ENCODE data around the gene KCTD15. TPM values are rescaled to one million over a fixed set of nuclear protein-coding genes. Genes with fewer than 3 reads are reported as not detected.

The KCTD15 gene
- total RNA-seq, 1 donor from 2014 or later = 65.0 TPM

DNA sequence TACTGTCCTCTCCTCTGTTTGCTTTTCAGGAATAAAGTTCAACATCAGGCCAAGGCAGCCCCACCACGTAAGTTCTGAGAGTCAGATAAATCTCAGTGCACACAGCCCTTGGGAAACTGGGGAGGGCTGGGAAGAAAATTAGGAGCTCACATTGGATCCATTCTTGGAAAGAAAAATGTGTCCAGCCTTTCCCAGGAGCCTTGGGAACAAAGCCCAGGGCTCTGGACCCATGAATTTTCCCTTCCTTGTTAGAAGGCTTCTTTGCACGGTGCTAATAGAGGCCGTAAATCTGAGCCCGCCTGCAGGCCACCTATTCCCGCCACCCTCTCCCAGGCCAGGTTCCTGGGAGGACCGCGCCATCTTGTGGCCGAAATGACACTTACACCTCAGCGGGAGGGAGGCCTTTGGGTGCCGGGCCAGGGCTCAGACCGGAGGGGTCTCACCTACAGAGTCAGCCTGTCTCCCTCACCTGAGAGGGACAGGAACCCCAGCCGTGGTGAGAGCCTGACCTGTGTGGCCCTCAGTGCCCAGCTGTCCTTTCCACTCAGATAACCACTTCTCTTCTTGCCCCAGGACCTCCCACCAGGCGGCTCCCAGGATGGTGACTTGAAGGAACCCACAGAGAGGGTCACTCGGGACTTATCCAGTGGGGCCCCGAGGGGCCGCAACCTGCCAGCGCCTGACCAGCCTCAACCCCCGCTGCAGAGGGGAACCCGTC is 25.1 kb upstream of the KCTD15 start:
- peak; percentile 85 for DNase-seq

DNA sequence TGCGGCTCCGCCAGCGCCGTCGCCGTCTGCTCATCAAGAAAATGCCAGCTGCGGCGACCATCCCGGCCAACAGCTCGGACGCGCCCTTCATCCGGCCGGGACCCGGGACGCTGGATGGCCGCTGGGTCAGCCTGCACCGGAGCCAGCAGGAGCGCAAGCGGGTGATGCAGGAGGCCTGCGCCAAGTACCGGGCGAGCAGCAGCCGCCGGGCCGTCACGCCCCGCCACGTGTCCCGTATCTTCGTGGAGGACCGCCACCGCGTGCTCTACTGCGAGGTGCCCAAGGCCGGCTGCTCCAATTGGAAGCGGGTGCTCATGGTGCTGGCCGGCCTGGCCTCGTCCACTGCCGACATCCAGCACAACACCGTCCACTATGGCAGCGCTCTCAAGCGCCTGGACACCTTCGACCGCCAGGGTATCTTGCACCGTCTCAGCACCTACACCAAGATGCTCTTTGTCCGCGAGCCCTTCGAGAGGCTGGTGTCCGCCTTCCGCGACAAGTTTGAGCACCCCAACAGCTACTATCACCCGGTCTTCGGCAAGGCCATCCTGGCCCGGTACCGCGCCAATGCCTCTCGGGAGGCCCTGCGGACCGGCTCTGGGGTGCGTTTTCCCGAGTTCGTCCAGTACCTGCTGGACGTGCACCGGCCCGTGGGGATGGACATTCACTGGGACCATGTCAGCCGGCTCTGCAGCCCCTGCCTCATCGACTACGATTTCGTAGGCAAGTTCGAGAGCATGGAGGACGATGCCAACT is 24.4 kb upstream of the KCTD15 start:
- no peak for DNase-seq

DNA sequence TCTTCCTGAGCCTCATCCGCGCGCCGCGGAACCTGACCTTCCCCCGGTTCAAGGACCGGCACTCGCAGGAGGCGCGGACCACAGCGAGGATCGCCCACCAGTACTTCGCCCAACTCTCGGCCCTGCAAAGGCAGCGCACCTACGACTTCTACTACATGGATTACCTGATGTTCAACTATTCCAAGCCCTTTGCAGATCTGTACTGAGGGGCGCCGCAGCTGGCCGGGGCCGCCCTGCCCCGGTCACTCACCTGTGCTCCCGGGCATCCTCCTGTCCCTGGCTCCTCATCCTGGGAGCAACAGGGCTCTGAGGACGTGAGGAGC is 23.9 kb upstream of the KCTD15 start:
- no peak for DNase-seq

DNA sequence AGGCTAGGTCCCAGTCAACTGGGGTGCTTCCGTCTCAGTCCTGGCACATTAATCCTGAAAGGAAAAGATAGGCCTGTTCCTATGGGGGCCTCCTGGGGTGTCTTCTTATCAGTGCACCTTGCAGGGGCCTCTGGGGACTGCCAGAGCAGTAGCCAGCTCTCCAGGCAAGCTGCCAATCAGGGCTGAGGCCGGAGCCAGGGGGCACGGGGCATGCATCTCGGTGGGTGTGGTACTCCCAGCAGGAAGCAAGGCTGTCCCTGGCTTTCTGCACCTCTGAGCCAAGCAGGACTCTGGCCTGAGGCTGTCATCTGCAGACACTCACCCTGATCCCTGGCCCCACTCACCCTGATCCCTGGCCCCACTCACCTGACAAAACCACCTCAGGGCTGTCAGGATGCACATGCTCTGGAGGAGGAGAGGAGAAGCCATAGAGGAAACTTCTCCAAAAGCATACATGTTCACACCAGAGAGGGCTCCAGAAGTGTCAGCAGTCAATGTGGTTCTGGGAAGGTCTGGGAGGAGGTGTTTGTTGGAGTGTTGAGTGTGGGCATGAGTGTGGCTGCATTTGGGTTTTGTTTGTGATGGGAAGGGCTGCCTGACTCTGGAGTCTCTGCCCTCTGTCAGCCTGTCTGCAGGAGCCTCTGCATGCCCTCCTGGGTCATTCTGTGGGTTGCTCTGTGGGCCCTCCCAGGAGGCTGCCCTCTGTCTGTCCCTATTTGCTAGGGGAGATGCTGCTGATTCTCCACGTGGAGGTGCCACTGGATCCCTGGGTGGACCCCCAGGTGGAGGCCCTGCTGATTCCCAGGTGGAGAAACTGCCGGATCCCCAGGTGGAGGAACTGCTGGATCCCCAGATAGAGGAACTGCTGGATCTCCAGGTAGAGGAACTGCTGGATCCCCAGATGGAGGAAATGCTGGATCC is 22.7 kb upstream of the KCTD15 start:
- no peak for DNase-seq

DNA sequence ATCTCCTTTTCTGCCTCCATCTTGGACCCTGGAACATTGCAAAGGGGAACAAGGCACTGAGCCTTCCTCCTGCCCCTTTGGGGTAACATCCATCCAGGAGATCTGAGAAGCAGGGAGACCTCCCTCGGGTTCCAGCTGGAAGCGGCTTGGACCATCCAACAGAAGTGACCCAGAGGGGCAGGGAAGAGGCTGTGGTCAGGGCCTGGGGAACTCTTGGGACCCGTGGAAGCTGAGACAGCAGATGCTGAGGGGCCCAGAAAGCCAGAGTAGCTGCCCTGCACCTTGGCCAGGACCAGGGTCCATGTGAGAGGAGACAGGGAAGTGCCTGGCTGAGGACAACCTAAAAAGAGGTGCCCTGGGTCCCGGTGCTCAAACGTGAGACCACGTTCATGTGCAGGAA is 21.9 kb upstream of the KCTD15 start:
- no peak for DNase-seq

DNA sequence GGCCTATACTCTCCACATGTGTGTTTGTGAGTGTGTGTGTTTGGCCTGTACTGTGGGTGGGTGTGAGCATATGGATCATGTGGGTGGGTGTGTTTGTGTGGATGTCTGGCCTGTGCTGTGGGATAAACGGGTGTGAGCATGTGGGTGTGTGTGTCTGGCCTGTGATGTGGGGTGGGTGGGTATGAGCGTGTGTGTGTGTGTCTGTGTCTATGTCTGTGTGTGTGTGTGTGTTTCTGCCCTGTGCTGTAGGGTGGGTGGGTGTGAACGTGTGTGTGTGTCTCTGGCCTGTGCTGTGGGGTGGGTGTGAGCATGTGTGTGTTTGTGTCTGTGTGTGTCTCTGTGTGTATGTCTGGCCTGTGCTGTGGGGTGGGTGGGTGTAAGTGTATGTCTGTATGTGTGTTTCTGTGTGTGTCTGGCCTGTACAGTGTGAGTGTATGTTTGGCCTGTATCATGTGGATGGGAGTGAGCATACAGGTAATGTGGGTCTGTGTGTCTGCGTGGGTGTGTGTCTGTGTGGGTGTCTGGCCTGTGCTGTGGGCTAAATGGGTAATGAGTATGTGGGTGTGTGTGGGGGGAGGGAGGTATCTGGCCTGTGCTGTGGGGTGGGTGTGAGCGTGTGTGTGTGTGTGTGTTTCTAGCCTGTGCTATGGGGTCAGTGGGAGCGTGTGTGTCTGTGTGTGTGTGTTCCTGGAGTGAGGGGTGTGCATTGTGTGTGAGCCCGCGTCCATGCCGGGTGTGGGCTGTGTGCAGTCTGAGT is 20.8 kb upstream of the KCTD15 start:
- DNase-seq = no peak

DNA sequence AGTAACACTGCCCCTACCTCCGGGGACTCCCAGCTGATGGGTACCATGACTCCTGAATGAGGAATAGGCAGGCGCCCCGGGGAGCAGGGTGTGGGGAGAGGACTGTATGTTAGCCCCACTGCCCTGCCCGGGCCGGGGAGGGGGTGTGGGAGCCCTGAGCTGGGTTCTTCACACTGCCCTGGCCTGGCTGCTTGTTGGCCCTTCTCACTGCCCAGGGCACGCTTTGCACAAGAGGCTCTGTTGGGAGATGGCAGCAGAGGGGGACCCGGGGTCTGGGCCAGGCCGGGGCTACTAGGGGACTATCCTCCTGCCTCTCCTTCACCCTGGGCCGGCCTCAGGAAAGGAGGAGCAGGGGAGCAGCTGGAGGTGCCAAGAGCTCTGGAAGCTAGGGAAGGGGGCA is 19.3 kb upstream of the KCTD15 start:
- DNase-seq = no peak

DNA sequence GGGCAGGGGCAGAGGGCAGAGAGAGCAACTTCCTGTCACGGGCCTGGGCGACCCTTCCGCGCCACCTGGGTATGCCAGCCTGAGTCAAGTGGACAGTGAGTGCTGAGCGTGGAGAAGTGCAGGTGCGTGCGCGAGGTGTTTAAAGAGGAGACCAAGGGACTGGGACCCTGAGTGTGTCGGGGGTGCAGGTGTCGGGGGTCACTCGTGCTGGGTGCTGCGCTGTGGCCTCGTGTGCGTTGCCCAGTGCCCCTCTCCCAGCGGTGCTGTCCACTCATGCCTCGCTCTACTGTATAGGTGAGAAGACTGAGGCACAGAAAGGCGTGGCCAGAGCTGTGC is 18.9 kb upstream of the KCTD15 start:
- DNase-seq = no peak

DNA sequence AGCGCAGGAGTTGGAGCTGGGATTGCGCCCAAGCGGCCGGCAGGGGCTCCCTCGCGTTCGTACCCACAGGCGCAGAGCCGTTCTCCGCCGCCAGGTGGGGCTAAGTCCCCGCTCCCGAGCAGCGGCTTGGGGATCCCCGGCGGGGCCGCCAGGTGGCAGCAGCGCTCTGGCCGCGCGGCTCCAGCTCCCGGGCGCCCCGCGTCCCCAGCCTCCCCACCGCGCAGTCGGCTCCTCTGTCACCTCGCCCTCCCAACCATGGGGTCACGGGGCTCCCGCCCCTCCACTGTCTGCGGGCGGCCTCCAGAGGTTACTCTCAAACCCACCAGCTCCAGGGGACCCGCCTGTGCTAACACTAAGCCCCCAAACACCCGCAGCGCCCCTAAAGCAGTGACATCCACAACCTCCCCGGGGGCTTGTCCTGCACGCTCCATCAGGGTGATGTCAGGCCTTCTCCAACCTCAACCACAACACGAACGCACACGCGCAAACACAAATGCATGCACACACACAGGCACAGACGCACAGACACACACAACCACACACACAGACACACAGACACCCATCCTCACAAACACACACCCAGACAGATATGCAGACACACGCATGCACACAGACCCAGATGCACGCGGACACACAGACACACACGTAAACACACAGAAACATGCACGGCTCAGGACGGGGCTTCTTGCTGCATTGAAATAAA is 18.4 kb upstream of the KCTD15 start:
- peak; percentile 90 for DNase-seq

DNA sequence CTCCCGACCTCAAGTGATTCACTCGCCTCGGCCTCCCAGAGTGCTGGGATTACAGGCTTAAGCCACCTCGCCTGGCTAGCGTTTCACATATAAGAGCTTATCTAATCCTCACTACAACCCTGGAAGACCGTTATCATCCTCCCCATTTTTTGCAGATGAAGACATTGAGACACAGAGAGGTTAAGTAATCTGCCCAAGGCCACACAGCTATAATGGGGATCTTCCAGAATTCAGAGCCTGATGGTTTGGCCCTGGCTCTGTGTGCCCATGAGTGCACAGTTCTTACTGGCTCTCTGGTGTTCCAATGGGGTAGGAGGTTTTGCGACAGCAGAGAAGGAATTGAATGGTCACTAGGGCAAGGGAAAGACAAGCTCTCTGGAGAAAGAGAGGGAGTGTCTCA is 16.8 kb upstream of the KCTD15 start:
- DNase-seq = no peak

DNA sequence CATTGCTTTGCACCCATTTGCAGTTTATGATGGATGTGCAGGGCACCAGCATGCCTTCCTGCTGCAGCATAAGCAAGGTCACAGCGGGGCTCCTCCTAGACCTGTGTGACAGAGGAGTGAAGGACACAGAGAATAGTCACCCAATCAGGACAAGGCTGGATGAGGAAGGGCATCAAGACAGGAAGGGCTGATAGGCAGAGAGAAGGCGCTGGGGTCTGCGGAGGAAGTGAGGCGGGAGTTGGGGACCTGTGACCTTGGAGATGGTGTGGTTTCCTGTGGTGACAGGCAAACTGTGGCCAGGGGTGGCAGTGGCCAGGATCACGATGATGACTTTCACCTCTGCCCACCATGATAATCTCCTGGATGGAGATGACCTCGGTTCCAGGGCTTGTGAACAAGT is 16.4 kb upstream of the KCTD15 start:
- DNase-seq = no peak

DNA sequence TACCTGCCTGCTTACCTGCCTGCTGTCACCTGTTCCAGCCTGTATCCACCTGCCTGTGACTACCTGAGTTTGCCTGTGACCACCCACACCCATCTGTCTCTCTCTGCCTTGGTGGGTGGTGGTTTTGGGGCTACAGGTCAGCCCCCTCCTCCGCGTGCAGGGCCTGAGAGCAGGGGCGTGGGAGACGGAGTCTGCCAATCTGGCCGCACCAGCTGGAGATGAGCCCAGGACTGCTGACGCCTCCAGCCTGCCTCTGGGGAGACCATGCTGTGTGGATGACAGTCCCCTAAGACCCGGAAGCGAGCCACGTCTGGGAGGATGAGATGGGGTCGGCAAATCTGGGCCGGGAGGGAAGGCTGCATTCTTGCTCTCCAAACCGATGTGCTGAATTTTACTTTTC is 15.9 kb upstream of the KCTD15 start:
- no peak for DNase-seq

DNA sequence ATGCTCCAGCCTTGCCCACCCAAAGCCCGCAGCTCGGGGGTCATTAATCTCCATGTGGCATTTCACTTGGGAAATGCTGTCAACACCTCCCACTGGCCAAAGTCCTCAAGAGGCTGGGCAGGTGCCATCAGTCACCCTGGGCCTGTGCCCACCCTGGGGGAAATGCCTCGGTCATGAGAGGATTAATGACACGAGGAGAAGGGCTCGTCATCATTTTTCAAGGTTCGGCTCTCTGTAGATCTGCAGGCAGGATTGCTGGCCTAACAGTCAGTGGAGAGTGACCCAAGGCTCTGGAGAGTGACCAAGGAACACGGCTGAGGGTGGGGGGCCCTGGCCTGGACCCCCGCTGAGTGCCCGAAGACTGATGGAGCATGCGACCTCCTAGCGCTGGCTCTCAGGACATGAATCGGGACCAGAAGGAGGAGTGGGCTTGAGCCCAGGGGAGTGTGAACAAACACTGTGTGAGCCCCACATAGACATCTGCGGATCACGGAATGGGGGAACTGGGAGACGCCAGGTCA is 15.2 kb upstream of the KCTD15 start:
- no peak for DNase-seq

DNA sequence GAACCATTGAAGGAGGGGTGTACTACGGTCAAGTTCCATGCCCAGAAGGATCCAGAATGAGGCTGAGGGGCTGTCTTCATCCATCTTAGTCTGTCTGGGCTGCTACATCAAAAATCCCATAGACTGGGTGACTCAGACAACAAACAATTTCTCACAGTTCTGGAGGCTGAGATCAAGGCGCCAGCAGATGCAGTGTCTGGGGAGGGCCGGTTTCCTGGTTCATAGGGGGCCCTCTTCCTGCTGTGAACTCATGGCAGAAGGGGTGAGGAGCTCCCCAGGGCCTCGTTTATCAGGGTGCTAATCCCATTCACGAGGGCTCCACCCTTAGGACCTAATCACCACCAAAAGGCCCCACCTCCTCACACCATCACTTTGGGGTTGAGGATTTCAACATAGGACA is 14.7 kb upstream of the KCTD15 start:
- no peak for DNase-seq

DNA sequence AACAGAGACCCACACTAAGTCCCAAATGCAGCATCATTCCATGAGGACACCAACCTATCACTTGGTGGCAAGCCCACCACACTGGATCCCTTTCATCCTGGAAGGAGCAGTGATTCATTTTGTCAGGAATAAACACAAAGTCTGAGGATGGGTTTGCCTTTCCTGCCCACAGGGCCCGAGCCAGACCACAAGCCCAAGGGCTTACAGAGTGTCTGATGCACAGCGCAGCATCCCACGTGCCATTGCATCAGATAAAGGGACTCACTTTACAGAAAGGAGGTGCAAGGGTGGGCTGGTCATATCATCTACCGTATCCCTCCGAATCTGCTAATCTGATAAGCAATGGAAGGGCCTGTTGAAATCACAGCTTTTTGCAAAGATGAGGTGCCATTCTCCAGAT is 12.2 kb upstream of the KCTD15 start:
- no peak for DNase-seq

DNA sequence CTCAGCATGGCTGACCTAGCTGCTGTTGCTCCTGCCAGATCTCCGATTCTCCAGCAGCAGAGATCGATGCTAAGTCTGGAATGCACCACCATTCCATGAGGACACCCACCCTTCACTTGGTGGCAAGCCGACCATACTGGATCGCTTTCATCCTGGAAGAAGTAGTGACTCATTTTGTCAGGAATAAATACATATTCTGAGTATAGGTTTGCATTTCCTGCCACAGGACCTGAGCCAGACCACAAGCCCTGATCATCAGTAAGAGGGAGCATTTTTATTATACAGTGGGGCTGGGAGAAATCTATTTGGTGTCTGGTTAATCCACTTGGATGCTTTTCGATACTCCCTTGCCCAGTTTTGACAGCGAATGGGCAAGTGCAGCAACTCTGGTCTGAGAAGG is 10.9 kb upstream of the KCTD15 start:
- DNase-seq = no peak

DNA sequence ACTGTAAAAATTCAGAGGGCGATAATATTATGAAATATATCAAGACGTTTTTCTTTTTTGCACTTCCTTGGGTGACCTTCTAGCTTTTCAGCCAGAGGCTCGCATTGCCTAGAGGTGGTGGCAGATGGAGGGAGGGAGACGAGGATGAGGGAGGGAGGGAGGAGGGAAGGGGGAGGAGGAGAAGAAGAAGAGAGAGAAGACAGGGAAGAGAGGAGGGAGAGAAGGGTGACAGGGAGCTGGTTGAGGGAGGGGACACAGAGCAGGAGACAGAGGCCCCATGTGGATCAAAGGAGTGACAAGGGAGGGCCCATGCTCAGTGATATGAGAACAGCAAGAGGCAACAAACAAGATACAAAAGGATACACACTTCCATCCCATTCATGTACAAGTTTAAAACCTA is 8.0 kb upstream of the KCTD15 start:
- no peak for DNase-seq

DNA sequence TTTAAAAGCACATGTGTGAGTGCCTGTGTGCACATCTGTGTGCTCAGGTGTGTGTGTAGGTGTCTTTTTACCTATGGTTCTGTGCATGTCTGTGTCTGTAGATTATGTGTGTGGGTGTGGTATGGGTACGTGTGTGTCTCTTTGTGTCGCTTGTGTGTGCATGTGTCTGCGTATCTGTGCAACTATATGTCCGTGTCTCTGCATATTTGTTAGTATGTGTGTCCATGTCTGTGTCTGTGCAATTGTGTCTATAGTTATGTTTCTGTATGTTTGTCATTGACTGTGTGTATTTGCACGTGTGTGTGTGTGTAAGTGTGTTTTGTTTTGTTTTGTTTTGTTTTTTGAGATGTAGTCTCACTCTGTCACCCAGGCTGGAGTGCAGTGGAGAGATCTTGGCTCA is 7.3 kb upstream of the KCTD15 start:
- DNase-seq = no peak

DNA sequence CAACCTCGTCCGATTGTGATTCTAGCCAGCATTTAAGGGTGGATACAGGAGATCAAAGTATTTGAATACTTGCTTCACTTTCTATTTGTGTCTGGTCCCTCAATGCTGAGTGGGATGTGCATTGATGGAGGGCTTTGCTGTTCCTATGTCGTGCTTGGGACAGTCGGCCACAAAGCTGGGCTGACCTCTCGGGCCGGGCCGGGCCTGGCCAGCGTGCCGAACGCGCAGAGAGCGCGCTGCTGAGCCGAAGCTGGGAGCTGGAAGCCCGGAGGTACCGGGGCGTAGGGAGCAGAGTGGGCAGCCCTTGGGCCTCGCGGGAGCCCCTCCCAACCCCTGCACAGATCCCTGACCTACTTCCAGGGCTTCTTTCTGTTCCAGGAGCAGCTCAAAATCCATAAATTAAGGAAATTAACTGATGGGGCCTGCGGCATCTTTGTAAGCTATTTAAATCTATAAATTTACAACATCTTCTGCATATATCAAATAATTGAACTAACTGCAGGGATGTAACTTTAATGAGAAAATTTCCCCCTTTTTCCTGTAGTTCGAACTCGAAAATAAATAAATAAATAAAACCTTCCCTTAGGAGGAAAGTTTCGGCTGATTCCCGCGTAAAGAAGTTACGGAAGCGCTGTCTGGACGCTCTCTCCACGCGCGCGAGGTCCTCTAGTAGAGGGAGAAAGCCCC is 1.8 kb upstream of the KCTD15 start:
- DNase-seq = no peak

DNA sequence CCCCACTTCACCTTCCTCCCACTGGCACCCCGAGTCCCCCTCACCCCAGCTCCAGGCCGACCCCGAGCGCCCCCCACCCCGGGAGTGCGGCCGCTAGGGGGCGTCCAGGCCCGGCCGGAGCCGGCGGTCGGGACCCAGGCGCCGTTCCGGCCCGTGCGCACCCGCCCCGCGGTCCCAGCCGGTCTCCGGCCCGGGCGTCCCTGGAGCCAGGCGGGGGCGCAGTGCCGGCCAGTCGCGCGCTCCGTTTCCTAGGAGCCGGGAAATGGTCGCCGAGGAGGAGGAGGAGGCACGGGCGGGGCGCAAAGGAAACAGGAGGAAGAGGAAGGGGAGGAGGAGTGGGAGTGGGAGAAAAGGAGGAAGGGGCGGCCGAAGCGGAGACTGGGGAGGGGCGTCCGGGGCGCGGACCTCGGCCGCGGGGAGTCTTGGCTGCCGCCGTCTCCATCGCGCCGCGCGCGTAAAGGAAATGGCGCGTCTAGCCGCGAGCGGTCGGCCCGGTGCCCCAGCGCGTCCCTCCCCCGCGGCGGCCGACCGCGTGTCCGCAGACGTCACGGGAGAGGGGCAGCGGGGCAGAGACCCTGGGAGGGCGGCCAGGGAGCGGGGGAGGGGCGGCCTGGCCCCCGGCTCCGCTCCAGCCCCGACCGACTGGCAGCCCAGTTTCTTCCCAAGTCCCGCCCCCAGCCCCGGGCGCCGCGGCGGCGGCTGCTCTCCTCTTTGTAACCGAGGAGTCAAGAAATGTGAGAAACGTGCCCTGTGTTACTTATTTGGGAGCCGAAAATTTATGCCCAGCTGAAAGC is 1.1 kb upstream of the KCTD15 start:
- DNase-seq = peak; percentile 93
